ENCODE data around the gene VPS13D.
"Not testable (repeated sequence)": the region's sequence is repeated elsewhere in the genome, so short reads cannot be mapped to it uniquely, and the experiment has no call there.

VPS13D gene

DNA sequence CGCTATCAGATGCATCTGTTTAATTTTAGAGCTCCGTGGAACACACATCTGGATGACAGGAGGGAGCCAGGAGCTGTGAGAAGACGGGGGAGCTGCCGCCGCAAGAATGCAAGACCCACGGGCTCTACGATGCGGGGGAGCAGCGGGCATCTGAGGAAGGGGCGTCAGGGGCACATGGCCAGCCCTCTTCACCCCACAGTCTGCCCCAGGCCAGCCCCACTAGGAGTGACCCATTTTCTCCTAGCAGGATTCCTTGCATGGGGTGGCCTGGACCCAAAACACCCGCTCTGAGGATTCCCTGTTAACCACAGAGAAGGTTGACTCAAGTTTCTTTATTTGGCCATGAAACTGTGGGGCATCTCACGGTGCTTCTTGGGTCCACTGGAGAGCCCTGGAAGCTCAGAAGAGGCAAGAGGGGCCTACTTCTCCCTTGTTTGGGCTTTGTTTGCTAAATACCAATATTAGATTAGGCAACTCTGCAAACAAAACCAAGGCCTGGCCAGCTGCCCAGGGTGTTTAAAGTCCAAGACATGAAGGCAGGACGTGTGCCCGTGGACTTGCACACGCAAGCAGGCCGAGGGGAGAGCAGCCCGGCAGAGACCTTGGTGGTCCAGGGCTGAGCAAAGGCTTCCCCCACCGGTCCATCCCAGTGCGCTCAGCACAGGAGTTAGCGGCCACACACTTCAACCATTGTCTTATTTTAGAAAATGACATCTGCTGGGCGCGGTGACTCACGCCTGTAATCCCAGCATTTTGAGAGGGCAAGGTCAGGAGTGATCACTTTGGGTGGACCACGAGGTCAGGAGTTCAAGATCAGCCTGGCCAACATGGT lies 298.4 kb downstream of the VPS13D start:
- DNase-seq: peak; percentile 16

DNA sequence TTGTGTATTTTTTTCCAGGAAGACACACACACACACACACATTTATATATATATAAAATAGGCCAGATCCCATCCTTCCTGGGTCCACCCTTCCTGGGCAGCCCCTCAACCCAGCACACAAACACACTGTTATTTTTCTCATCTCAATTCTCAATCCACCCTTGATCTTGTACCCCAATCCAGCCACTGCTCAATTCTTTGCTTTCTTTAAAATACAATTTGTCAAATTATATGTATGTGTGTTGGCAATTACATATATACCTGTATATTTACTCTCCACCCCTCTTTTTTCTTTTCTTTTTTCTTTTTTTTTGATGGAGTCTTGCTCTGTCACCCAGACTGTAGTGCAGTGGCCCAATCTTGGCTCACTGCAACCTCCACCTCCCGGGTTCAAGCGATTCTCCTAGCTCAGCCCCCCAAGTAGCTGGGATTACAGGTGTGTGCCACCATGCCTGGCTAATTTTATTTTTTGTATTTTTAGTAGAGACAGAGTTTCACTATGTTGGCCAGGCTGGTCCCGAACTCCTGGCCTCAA lies 299.9 kb downstream of the VPS13D start:
- DNase-seq: no peak

DNA sequence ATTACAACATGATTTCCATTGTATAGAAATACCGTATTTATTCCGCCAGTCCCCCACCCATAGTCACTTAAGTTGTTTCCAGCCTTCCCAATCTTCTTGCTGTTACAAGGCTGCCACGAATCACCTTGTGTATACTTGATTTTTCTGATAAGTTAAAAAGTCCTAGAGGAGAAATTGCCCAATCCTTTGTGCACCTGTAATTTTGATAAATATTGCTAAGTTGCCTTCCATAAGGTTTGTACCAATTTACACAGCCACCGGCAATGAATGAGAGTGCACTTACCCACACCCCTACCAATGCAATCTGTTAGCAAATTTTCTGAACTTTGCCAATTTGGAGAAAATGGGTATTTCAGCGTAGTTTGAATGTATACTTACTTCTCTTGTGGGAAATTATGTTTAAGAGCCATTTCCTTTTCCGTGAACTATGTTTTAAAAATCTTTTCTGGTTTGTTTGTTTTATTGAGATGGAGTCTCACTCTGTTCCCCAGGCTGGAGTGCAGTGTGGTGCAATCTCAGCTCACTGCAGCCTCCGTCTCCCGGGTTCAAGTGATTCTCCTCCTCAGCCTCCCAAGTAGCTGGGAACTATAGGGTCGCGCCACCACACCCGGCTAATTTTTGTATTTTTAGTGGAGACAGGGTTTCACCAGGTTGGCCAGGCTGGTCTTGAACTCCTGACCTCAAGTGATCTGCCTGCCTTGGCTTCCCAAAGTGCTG lies 300.8 kb downstream of the VPS13D start:
- no peak for DNase-seq

DNA sequence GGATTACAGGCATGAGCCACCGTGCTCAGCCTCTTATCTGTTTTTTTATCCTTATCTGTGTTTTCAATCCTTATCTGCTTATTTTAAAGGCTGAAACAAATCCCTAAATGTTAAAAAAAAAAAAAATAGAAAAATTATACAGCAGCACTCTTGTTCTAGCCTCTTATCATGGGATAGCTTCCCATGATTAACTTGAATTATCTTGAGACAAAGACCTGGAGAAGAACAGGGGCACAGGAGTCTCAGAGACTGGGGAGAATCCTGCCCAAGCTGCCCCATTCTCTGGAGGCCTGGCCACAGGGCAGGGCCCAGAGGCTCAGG lies 301.3 kb downstream of the VPS13D start:
- no peak for DNase-seq

DNA sequence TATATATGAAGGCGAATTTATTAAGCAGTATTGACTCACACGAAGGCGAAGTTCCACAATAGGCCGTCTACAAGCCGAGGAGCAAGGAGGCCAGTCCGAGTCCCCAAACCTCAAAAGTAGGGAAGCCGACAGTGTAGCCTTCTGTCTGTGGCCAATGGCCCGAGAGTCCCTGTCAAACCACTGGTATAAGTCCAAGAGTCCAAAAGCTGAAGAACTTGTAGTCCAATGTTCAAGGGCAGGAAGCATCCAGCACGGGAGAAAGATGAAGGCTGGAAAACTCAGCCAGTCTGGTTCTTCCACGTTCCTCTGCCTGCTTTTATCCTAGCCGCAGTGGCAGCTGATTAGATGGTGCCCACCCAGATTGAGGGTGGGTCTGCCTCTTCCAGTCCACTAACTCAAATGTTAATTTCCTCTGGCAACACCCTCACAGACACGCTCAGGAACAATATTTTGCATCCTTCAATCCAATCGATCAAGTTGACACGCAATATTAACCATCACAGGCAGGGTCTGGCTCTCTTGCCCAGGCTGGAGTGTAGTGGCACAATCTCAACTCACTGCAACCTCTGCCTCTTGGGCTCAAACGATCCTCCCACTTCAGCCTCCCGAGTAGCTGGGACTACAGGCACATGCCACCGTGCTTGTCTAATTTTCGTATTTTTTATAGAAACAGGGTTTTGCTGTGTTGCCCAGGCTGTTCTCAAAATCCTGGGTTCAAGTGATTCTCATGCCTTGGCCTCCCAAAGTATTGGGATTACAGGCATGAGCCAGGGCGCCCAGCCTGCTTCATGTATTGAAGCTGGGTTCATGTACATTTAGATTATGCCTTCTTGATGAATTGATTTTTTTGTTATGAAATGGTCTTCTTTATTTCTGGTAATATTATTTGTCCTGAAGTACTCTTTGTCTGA lies 302.8 kb downstream of the VPS13D start:
- DNase-seq: no peak

DNA sequence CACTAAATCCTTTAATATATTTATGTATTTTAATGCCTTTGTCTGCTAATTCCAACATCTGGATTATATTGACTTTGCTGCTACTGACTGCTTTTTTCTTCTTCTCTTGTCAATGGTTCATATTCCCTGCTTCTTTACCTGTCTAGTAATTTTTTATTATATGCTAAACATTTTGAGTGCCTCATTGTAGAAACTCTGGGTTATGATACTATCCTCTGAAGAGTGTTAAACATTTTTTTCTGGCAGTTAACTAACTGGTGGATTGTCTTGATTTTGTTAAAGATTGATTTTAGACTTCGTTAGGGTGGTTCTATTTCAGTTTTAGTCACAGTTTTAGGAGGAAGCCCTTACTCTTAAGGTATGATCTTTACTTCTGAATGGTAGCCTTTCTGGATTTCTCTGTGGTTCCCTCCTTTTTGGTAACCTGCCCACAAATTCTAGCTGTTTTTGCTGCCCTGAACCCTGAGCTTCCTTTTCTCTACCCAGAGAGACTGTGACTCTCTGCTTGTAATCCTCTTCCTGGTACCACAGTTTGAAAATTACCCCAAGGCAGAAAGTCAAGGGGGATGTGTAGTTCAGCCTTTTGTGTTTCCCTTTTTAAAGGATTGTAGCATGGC lies 306.3 kb downstream of the VPS13D start:
- no peak for DNase-seq

DNA sequence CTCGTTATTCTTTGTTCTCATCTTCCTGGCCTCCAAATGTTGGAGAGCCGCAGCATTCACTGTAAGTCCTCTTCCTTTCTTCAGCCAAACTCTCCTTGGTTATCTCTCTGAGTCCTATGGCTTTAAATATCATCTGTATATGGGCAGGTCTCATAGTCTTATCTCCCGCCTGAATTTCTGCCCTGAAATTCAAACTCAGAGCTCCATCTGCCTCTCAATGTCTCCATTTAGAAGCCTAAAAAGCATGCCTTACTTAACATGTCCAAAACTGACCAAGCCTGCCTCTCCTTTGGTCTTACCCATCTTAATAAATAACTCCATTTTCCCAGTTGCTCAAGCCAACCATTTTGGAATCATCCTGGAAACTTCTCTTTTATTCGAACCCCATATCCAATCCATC lies 307.5 kb downstream of the VPS13D start:
- DNase-seq: no peak

DNA sequence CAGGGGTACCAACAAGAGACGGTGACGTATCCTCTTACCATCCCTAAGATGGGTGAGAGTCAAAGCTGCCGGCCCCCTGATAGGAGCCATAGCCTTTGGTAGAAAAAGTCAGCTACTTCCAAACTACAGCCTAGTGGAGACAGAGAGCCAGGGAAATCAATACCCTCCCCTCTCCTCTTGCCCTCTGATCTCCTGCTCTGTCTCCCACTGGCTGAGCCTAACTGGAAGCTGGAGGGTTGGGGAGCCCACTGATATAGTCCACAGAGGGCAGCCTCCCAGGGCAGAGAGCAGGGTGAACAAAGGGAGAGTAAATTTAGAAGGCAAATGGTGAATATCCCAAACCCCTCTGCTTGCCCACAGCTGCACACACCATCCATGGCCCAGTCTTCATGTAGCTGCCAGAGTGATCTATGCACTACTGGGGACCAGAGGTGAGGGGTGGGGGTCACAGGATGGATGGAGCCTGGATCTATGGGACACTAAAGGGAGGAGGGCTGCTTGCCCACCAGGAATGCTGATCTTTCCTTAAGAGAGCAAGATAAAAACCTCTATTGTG lies 308.2 kb downstream of the VPS13D start:
- no peak for DNase-seq

DNA sequence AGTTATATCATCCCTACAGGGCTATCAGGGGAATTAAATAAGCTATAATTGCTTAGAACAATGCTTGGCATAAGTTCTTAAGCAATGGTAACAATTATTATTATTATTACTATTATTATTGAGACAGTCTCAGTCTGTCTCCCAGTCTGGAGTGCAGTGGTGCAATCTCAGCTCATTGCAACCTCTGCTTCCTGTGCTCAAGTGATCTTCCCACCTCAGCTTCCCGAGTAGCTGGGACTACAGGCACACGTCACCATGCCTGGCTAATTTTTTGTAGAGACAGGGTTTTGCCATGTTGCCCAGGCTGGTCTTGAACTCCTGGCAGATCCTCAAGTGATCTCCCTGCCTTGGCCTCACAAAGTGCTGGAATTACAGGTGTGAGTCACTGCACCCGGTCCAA lies 308.7 kb downstream of the VPS13D start:
- not testable (repeated sequence) for DNase-seq

DNA sequence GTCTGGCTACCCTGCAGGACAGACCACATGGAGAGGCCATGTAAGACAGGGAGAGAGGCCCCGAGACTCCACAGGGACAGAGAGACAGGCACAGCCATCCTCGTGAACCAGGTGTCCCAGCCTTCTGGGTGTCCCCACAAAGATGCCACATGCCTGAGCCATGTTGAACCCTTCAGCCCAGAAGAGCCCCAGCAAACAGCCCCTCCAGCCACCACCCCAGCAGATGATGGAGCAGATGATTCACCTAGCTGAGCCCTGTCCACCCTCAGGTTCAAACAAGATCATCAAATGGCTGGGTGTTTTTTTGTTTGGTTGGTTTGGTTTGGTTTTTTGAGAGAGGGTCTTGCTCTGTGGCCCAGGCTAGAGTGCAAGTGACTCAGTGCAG lies 309.5 kb downstream of the VPS13D start:
- no peak for DNase-seq

DNA sequence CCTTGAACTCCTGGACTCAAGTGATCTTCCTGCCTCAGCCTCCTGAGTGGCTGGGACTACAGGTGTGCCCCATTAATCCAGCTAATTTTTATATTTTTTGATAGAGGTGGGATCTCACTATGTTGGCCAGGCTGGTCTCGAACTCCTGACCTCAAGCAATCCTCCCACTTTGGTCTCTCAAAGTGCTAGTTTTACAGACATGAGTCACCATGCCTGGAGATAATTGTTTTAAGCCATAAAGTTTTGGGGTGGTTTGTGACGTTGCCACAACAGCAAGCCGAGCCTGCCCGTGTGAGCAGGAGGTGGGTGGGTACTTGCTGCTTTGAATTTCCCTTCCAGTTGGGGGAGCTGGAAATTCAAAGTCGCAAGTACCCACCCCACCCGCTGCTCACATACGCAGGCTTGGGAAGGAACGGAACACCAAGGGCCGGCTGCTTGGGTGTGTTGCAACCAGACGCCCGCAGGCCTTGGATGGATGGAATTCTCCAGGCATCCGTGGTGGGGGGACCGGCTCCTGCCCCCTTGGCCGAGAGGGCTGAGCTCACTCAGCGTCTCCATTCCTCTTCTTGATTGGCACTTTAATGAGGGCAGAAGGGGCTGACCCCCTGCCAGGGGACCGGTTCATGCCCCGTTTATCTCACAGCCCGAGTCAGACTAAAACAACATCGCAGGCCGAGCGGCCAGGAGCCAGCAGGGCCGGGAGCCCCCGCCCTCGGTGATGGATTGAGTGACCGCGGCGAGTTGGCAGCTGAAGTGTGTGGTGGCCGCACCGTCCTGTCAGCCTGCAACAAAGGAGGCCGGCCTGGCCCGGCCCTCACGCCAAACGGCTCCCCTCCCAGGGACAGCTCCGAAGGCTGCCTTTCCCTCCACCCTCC lies 310.1 kb downstream of the VPS13D start:
- DNase-seq: no peak

DNA sequence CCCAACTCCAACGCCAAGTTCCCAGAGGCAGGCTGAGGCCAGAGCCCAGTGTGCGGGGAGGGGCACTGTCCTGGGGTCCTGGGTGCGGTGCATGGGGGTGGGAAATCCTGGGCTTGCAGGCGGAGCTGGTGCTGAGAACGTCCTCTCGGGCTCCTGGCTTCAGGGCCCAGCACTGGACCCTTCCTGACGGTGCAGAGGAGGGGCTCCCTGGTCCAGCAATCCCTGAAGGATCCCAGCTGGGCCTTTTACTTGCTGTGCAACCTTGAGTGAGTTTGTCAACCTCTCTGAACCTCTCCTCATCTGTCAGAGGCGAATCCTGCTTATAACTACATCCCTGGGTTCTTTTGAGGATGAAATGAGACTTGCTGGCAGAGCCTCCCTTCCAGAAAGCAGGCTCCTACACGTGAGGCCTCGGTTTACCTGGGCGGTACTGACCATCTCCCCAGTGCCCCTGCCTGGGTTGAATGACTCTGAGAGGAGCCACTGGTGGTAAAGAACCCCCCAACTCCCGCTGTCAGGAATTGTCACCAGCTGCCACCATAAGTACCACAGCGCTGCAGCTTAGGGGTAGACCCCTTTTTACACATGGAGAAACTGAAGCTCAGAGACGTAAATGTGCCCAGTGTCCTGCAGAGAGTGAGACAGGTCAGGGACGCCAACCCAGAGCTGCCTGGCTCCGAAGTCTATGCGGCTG lies 310.9 kb downstream of the VPS13D start:
- no peak for DNase-seq

DNA sequence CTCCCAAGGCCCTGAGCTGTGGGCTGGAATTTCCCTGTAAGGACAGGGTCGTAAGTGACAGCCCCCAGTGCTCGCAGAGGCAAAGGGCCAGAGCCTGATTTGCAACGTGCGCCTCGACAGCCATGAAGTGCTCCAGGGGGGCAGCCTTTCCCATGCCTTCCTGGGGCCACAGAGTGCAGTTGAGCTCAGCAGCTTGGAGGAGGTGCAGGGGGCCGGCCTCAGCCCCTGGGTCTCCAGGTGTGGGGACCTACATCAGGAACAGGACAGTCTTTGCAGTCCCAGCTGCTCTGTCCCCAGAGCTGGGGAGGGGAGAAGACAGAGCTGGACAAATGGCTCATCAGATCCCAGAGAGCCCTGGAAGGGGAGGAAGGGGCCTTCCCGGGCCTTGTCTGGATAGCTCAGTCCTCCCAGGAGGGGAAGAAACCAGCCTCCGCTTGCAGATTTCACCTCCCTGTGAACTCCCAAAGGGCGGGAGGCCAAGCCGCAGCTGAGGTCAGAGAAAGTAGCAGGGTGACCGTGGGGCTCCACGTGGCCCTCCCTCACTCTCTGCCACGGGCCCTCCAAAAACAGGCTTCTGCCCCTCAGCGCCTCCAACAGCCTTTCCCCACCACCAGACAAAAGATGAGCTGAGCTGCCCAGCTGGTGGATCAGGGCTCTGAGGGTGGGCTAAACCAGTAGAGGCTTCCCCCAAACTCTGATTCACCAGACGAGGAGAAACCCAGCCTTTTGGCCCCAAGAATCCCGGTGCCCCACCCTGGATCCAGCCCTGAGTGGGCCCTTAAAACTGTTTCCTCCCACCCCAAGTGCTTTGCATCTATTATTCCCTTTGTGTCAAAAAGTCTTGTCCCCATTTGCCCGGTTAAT lies 311.7 kb downstream of the VPS13D start:
- DNase-seq: no peak

DNA sequence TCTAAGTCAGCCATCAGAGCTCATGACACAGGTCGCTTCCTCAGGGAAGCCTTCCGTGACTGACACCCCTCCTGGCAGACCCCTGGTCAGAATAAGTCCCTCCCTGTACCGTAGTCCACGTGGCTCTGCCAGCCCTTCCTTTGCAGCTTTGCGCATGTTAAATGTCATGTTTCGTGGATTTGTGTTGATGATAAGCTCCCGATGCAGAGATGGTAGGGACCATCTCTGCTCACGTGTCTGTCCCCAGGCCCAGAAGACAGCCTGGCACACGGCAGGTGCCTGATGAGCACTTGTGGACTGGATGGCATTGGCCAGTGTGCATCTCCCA lies 312.3 kb downstream of the VPS13D start:
- DNase-seq: no peak

DNA sequence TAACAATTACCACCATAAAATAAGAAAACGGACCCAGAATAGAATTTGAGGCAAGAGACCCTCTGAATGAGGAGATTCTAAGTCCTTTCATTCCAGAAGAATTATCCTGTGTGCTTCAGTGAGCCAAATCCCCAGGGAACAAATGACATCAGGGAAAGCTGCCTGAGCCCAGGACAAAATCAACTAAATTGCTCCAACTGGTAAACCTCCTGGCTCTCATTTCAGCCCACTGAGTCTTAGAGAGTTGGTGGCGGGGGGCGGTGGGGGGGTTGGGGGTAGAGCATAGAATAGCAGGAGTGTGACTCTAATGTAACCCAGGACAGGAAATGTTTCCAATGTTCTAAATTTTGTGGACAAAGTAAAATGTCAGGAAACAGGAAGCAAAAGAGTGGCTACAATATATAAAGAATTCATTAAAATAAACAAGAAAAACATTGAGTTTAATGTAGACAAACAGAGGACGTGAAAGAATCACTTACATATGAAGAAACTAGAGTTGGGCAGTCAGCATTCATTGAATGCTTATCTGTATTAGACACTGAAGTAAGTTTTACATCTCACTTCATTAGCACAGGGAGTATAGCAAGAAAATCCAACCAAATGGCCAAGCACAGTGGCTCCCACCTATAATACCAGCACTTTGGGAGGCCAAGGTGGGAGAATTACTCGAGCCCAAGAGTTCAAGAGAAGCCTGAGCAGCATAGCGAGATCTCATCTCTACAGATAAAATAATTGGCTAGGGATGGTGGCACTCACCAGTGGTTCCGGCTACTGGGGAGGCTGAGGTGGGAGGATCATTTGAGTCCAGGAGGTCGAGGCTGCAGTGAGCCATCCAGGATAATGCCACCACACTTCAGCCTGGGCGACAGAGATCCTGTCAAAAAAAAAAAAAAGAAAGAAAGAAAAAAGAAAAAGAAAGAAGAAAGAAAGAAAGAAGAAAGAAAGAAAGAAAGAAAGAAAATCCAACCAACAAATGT lies 313.1 kb downstream of the VPS13D start:
- no peak for DNase-seq

DNA sequence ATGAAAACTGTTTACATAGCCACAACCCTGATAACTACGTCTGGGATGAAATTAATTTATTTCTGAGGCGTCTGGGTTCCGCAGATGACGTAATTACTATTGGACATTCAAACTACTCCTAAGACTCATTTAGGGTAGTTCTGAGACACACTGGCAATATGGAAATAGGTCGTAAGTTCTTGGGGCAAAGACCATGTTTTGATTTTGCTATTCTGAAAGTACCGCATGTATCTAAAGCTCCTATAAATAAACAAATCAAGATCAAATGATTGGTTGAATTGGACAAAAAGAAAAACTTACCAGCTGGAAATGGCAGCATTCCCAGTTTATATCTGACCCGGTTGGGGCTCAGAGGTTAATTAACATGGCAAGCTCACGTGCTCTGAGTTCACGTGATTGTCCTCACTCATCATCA lies 313.9 kb downstream of the VPS13D start:
- no peak for DNase-seq

DNA sequence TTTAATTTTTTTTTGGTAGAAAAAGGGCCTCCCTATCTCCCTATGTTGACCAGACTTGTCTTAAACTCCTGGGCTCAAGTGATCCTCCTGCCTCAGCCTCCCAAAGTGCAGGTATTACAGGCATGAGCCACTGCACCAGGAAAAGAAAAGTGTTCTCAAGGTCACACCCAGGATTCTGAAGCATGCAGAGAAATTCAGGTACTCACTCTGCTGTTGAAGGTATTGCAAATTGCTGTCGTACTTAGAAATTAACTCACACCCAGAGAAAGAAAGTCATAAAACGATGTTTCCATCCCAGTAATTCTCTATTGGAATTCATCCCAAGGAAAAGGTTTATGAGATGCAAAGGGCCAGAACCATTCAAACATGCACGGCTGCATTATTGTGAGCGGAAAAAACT lies 314.5 kb downstream of the VPS13D start:
- DNase-seq: no peak

DNA sequence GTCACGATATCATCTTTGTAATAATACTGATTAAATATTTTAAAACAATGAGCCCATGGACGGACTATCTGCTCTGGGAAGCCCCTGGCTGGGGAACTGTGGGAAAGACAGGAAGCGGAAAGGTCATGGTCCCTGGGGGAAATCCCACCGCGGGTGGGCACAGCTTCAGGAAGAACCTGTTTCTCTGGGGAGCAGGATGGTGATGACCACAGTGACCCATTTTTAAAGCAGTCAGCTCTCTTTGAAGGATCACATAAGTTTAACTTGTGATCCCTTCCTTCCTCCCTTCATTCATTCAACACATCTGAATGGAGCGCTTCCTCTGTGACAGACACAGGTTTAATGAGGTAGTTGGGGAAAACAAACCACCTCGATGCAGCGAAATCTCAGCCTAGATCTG lies 315.2 kb downstream of the VPS13D start:
- no peak for DNase-seq
